ENCODE data around the gene GDPGP1.

Gene GDPGP1

DNA sequence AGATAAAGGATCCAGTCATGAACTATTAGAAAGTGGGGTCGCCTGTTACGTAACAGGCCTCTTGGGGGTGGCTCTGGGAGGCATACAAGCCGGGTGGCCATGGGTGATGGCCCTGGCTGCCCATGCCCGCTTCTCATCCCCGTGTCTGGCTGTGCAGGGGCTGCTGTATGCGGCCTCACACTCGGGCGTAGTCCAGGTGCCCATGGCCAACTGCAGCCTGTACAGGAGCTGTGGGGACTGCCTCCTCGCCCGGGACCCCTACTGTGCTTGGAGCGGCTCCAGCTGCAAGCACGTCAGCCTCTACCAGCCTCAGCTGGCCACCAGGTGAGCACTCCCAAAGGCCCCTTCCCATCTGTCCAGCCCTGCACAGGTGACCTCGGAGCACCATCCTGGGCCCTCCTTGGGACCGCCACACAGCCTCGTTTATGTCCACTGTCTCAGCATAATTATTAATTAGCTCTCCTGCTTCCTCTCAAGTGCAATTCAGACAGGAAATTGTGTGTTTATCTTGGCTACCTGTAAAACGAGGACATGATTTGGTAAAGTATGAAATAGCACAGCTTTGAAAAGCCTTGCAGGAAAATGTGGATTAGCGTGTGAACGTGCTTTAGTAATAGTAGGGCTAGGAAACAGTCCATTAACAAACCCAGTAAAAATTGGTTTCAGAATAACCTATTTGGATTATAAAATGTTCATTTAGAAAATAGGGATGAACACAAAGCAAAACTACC lies 8.3 kb upstream of the GDPGP1 start:
- no peak for DNase-seq
- TF ChIP-seq GATA1 (IDR thresholded peaks at IDR 0.05; ENCODE audit: low read depth, low read length), result no peak
- no peak for TF ChIP-seq POLR2A (IDR thresholded peaks at IDR 0.05; ENCODE audit: low read length)

DNA sequence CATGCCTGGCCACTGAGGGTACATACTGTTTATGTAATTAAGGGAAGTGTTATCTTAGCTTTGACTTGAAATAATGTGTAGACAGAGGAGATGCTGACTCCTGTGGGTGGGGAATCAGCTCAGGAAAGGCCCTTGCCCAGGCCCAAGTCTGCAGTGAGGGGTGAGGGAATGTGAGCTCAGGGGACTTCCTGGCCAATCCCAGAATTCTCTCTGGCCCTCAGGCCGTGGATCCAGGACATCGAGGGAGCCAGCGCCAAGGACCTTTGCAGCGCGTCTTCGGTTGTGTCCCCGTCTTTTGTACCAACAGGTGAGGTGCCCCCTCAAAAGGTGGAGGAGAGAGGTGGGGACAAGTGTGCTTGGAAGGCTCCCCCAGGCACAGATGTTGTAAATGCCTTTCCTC lies 6.7 kb upstream of the GDPGP1 start:
- TF ChIP-seq GATA1 (IDR thresholded peaks at IDR 0.05; ENCODE audit: low read depth, low read length) (no peak), POLR2A (IDR thresholded peaks at IDR 0.05; ENCODE audit: low read length) (no peak)
- DNase-seq, result no peak

DNA sequence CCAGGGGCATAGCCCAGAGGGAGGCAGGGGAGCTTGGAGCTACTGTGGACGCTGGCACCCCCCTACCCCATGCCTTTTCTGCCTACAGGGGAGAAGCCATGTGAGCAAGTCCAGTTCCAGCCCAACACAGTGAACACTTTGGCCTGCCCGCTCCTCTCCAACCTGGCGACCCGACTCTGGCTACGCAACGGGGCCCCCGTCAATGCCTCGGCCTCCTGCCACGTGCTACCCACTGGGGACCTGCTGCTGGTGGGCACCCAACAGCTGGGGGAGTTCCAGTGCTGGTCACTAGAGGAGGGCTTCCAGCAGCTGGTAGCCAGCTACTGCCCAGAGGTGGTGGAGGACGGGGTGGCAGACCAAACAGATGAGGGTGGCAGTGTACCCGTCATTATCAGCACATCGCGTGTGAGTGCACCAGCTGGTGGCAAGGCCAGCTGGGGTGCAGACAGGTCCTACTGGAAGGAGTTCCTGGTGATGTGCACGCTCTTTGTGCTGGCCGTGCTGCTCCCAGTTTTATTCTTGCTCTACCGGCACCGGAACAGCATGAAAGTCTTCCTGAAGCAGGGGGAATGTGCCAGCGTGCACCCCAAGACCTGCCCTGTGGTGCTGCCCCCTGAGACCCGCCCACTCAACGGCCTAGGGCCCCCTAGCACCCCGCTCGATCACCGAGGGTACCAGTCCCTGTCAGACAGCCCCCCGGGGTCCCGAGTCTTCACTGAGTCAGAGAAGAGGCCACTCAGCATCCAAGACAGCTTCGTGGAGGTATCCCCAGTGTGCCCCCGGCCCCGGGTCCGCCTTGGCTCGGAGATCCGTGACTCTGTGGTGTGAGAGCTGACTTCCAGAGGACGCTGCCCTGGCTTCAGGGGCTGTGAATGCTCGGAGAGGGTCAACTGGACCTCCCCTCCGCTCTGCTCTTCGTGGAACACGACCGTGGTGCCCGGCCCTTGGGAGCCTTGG lies 5.9 kb upstream of the GDPGP1 start:
- no peak for DNase-seq
- TF ChIP-seq GATA1 (IDR thresholded peaks at IDR 0.05; ENCODE audit: low read depth, low read length) (no peak), POLR2A (IDR thresholded peaks at IDR 0.05; ENCODE audit: low read length) (no peak)

DNA sequence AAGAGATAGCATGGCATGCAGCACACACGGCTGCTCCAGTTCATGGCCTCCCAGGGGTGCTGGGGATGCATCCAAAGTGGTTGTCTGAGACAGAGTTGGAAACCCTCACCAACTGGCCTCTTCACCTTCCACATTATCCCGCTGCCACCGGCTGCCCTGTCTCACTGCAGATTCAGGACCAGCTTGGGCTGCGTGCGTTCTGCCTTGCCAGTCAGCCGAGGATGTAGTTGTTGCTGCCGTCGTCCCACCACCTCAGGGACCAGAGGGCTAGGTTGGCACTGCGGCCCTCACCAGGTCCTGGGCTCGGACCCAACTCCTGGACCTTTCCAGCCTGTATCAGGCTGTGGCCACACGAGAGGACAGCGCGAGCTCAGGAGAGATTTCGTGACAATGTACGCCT lies 5.0 kb upstream of the GDPGP1 start:
- TF ChIP-seq GATA1 (IDR thresholded peaks at IDR 0.05; ENCODE audit: low read depth, low read length) (no peak), POLR2A (IDR thresholded peaks at IDR 0.05; ENCODE audit: low read length) (no peak)
- DNase-seq, result no peak

DNA sequence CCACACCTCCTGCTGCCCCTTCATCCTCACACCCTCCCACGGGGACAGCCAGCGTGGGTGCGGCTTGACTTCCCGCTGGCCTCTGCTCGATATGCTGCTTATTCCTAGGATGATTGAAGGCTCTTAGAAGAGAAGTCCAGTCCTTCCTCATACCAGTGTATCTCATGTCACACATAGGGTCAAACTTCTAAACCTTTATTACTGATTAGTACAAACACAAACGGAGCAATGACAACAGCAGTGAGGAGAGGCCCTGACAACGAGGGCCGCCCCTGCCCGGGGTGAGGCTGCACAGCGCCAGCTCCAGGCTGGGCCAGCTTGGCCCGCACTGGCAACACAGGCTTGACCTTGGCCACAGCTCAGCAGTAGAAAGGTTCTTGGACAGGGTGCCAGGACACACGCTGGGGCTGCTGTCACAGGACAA lies 3.9 kb upstream of the GDPGP1 start:
- TF ChIP-seq GATA1 (IDR thresholded peaks at IDR 0.05; ENCODE audit: low read depth, low read length), result no peak
- no peak for TF ChIP-seq POLR2A (IDR thresholded peaks at IDR 0.05; ENCODE audit: low read length)
- DNase-seq, result no peak

DNA sequence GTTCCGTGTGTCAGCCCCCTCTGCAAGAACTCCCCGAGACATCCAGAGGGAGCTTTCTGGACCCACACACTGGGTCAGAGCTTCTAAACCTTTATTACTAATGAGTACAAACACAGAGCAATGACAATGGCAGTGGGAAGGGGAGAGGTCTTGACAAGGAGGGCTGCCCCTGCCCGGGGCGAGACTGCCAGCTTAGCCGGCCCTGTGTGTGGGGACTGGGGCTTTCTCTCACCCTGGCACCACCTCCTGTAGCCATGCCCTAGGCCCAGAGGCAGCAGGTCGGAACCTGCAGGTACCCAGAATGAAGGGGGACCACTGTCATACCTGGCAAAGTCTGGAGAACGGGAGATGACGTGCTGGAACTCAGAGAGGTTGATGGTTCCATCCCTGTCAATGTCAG lies 3.4 kb upstream of the GDPGP1 start:
- no peak for TF ChIP-seq POLR2A (IDR thresholded peaks at IDR 0.05; ENCODE audit: low read length)
- TF ChIP-seq GATA1 (IDR thresholded peaks at IDR 0.05; ENCODE audit: low read depth, low read length), result no peak
- no peak for DNase-seq

DNA sequence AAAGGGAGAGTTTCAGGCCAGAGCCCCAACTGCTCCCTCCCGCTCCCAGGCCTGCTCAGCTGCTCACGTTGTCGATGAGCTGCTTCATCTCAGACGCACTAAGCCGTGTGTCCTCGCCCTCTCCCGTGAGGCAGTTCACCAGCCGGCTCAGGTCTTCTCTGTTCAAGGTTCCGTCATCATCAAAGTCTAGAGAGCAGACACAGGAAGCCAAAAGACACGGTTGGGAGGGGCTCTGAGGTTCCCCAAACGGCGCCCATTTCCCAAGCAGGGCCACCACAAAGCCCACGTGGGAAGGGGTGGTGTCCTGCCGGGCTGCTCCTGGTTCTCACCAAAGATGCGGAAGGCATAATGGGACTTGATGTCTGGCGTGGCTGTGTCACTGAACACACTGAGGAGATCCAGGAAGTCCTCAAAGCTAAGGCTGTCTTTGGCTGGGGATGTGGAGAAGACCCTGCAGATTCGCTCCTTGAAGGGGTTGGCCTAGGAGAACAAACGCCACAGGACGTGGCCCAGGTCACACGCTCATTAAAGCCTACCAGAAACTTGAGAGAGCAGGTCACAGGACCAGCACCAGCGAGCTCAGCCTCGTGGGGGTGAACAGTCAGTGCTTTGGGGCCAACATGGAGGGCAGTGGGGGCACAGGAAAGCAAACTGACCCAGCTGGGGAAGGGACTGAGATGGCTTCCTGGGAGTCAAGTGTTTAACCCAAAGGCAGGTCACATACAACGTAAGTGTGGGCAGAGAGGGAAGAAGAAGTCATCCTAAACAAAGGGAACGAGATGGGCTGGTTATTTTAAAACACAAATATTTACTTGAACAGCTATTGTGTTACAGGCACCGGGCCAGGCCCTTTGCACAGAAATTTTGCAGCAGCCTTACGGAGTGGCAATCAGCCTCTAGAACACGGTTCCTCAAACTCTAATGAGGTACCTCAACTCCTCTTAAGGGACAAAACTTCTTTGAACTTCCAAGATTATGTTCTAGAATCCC lies 2.7 kb upstream of the GDPGP1 start:
- TF ChIP-seq GATA1 (IDR thresholded peaks at IDR 0.05; ENCODE audit: low read depth, low read length) (no peak), POLR2A (IDR thresholded peaks at IDR 0.05; ENCODE audit: low read length) (no peak)
- no peak for DNase-seq

DNA sequence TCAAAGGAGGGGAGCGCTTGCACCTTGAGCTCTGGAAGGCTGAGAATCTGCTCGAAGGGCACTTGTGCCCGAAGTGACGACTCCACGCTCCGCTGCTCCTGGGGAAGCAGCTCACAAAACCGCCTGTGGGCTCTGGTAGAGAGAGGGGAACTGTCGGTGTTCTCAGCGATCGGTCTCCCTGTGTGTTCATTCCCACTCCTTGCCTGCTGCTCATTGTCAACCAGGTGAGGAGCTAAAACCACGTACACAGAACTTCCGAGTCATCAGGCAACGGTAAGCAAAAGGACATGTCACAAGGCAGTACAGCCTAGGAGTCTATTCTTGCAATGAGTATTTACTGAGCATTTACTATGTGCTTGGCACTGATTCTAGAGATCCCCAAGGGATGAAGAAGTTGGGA lies 1.8 kb upstream of the GDPGP1 start:
- no peak for DNase-seq
- TF ChIP-seq POLR2A (IDR thresholded peaks at IDR 0.05; ENCODE audit: low read length) (no peak), GATA1 (IDR thresholded peaks at IDR 0.05; ENCODE audit: low read depth, low read length) (no peak)

DNA sequence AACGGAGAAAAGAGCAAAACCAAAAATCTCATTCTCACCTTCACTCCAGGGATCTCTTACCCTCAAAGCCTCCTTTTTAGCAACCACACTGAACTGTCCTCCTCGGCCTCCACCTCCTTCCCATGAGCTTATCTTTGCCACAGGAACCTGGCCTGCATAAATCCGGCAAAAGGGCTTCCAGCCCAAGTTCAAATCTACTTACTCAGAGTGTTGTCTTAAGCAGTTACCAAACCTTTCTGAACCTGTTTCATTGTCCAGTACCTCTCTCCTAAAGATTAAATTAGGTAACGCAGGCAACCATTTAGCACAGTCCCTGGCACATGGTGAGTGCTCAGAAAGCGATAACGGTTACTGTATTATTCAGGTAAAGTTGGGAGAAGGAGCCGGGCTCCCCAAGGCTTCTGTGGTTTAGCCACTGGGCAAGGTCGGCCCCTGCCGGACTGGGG lies 1.0 kb upstream of the GDPGP1 start:
- peak in 1 of 2 experiments; percentile 71 for DNase-seq
- TF ChIP-seq GATA1 (IDR thresholded peaks at IDR 0.05; ENCODE audit: low read depth, low read length) (no peak), POLR2A (IDR thresholded peaks at IDR 0.05; ENCODE audit: low read length) (no peak)

DNA sequence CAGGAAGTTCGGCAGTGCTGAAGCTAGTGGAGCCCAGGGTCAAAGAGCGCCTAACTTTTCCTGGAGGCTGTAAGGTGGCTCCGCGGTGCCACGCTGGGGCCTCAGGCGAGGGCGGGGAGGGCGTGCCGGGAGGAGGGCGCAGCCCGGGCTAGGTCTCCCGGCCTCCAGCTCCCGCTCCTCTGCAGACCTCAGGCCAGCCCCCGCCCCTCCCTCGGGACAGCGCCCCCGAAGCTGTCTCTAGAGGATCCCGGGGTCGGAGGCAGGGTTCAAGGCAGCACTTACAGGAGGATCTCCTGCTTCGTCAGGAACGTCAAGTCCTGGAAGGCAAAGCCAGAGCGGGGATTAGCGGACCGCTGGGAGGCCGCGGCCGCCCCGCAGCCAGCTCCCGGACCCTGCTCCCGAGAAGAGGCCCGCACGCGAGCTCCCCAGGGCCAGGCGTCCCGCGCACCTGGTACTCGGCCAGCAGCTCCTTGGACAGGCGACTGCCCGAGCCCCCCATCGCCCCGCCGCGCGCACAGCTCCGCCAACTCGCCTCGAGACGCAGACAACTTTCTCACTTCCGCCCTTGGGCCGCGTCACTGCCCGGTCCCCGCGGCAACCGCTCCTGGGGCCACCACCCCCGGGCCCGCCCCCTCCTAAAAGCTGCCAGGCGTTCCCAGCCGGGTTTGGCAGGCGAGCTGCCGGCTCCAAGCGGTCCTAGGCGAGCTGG lies 468 bp upstream of the GDPGP1 start, which contains the start of gene CIB1:
CIB1 (minus strand) TSS at position 555 of the 709 bp plus-strand sequence; CDS start at position 499, 56 bp downstream.
- DNase-seq, result peak; percentile 97 to 99
- TF ChIP-seq GATA1 (IDR thresholded peaks at IDR 0.05; ENCODE audit: low read depth, low read length) (no peak), POLR2A (IDR thresholded peaks at IDR 0.05; ENCODE audit: low read length) (peak; percentile 62)

DNA sequence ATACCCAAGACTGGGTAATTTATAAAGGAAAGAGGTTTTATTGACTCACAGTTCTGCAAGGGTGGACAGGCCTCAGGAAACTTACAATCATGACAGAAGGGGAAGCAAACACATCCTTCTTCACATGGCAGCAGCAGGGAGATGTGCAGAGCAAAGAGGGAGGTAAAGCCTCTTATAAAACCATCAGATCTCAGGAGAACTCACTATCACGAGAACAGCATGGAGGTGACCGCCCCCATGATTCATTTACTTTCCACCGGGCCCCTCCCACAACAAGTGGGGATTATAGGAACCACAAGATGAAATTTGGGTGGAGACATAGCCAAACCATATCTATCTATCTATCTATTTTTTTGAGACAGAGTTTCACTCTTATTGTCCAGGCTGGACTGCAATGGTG lies 5.4 kb downstream of the GDPGP1 start:
- no peak for TF ChIP-seq POLR2A (IDR thresholded peaks at IDR 0.05; ENCODE audit: low read length)
- no peak for TF ChIP-seq GATA1 (IDR thresholded peaks at IDR 0.05; ENCODE audit: low read depth, low read length)
- DNase-seq, result peak; percentile 59 to 68

DNA sequence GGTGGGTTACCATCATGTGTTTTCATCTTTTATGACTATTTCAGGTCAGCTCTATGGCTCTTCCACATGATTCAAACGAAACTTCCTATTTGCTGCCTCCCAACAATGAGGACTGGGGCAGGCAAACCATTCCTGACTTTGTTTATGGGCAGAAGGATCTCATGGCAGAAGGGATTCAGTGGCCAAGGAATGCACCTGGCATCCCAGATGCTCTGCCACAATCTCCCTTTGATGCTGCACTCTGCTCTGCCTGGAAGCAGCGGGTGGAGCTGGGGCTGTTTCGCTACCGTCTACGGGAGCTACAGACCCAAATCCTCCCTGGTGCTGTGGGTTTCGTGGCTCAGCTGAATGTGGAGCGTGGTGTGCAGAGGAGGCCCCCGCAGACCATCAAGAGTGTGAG lies 6.8 kb downstream of the GDPGP1 start:
- DNase-seq, result no peak
- TF ChIP-seq GATA1 (IDR thresholded peaks at IDR 0.05; ENCODE audit: low read depth, low read length), result no peak
- TF ChIP-seq POLR2A (IDR thresholded peaks at IDR 0.05; ENCODE audit: low read length), result no peak

Data from erythroblast (primary cell).